Sigmoid colon (tissue), 7 donors: Measurements from ENCODE around the gene OBP2A. TPM values are rescaled to one million over a fixed set of nuclear protein-coding genes. Genes with fewer than 3 reads are reported as not detected.
"Not testable (repeated sequence)": the region's sequence is repeated elsewhere in the genome, so short reads cannot be mapped to it uniquely, and the experiment has no call there.

Experiments used
- DNase-seq: peaks from one replicate; pipeline ENCODE4 v3.0.0-alpha.2; 2019
- H3K27ac ChIP-seq, 4 donors: fragments of 200-600 bp; sonication (generic); one replicate each; pipeline ENCODE4 v1.5.1; 2016 to 2019; ENCODE audit warnings: mild to moderate bottlenecking in 1 of 4
- H3K27me3 ChIP-seq, 3 donors: fragments of 200-600 bp; sonication (generic); one replicate each; pipeline ENCODE4 v1.5.1; 2019; ENCODE audit warnings: mild to moderate bottlenecking in 1 of 3
- H3K36me3 ChIP-seq, 4 donors: fragments of 200-600 bp; sonication (generic); one replicate each; pipeline ENCODE4 v1.5.1; 2016 to 2019
- H3K4me1 ChIP-seq, 4 donors: fragments of 200-600 bp; sonication (generic); one replicate each; pipeline ENCODE4 v1.5.1; 2017 to 2019
- H3K4me3 ChIP-seq, 4 donors: fragments of 200-600 bp; sonication (generic); one replicate each; pipeline ENCODE4 v1.5.1; 2017 to 2019; ENCODE audit warnings: mild to moderate bottlenecking in 2 of 4, moderate library complexity in 1 of 4
- H3K9me3 ChIP-seq, 4 donors: fragments of 200-600 bp in 3 of 4; sonication (generic) in 3 of 4; one replicate each; pipeline versions ENCODE4 v1.5.1 to v1.6.1; 2013 to 2019
- CTCF ChIP-seq, 4 experiments: fragments of 450-650 bp in 3 of 4; fragments of 200-600 bp in 1 of 4; IDR thresholded peaks; one replicate each; pipeline ENCODE4 v1.5.1; 2016 to 2019; ENCODE audit warnings: antibody characterized with exemption in 4 of 4, mild to moderate bottlenecking in 3 of 4, moderate library complexity in 2 of 4
- EP300 ChIP-seq, 4 donors: sonication (generic); formaldehyde crosslinking; IDR thresholded peaks; one replicate each; pipeline ENCODE4 v1.6.1; 2017; ENCODE audit warnings: antibody characterized with exemption in 4 of 4
- POLR2A ChIP-seq, 2 donors: fragments of 450-650 bp; IDR thresholded peaks; one replicate each; pipeline ENCODE4 v1.6.1; 2016; ENCODE audit warnings: antibody characterized with exemption in 2 of 2, mild to moderate bottlenecking in 2 of 2, moderate library complexity in 2 of 2
- POLR2AphosphoS5 ChIP-seq, 4 donors: sonication (generic); formaldehyde crosslinking; IDR thresholded peaks; one replicate each; pipeline ENCODE4 v1.6.1; 2017; ENCODE audit warnings: antibody characterized with exemption in 4 of 4
- WGBS, 2 donors: extraction: QIAGEN DNeasy Blood & Tissue Kit; methylation state at CpG; one replicate each; pipeline ENCODE4 v1.1.7; 2013; 5-methylcytosine and 5-hydroxymethylcytosine counted together
- intact Hi-C: fragments of 100-400 bp; cut with DNase I; formaldehyde crosslinking; loops from one replicate; pipeline ENCODE4 v1.15.1; 2023
- polyA plus RNA-seq, 3 donors: library from polyadenylated mRNA; stranded (reverse); fragments of 200-250 nt; gene quantifications; one replicate each; pipeline ENCODE4 v1.2.3, GENCODE V29; 2013
- total RNA-seq, 4 donors: library from RNA; depleted of rRNA; stranded (reverse); fragments of >200 nt; gene quantifications; one replicate each; pipeline ENCODE4 v1.1.0, GENCODE V29; 2016
- donor health status: healthy with polysubstance abuse.
- donor health status: Bipolar disorder and iron deficiency.
- donor health status: healthy.

OBP2A gene
- total and polyA plus RNA-seq, 7 donors = not detected

GRCh38 chr9:135512241-135512603 is 33.7 kb upstream of the OBP2A start:
- WGBS, 2 donors = 83 to 85% methylated on average over 10 of the region's 10 CpGs

GRCh38 chr9:135512904-135513303 is 33.0 kb upstream of the OBP2A start:
- TF ChIP-seq POLR2AphosphoS5 (IDR thresholded peaks at IDR 0.05) = no peak
- TF ChIP-seq EP300 (IDR thresholded peaks at IDR 0.05) = no peak
- TF ChIP-seq POLR2A (IDR thresholded peaks at IDR 0.05) = no peak
- TF ChIP-seq CTCF (IDR thresholded peaks at IDR 0.05) = no peak
- no peaks in the 10 kb centered on the region for H3K9me3 ChIP-seq
- 48% methylated on average over 7 of the region's 7 CpGs for WGBS, 2 donors
- intact Hi-C loops = no loop called here
- peaks cover 0 to 6% (median 0%) of the 10 kb centered on the region in 3 donors for H3K27me3 ChIP-seq
- H3K4me1 ChIP-seq = no peaks in the 10 kb centered on the region
- no peaks in the 10 kb centered on the region for H3K36me3 ChIP-seq
- no peak overlapping the region for H3K4me3 ChIP-seq
- peak; percentile 49 for DNase-seq
- no peak overlapping the region for H3K27ac ChIP-seq

More at GRCh38 chr9:135512241-135512603, 33.7 kb upstream of the OBP2A start:
- Histone ChIP-seq H3K9me3 (no peaks in the 10 kb centered on the region), H3K36me3 (no peaks in the 10 kb centered on the region), H3K27me3 (peaks cover 0 to 6% (median 0%) of the 10 kb centered on the region in 3 donors), H3K27ac (no peak overlapping the region), H3K4me1 (no peaks in the 10 kb centered on the region), H3K4me3 (no peak overlapping the region)
- DNase-seq = no peak
- intact Hi-C loops = no loop called here
- TF ChIP-seq EP300 (IDR thresholded peaks at IDR 0.05) (no peak), POLR2AphosphoS5 (IDR thresholded peaks at IDR 0.05) (no peak), CTCF (IDR thresholded peaks at IDR 0.05) (no peak), POLR2A (IDR thresholded peaks at IDR 0.05) (no peak)

- WGBS, 2 donors = 79 to 83% methylated on average over 19 of the region's 19 CpGs
- no peak for TF ChIP-seq POLR2A (IDR thresholded peaks at IDR 0.05)
- TF ChIP-seq CTCF (IDR thresholded peaks at IDR 0.05) = no peak
- TF ChIP-seq EP300 (IDR thresholded peaks at IDR 0.05) = no peak
- TF ChIP-seq POLR2AphosphoS5 (IDR thresholded peaks at IDR 0.05) = no peak
- intact Hi-C loops = no loop called here
- H3K27ac ChIP-seq = no peak overlapping the region
- H3K4me3 ChIP-seq = no peak overlapping the region
- no peaks in the 10 kb centered on the region for H3K4me1 ChIP-seq
- H3K27me3 ChIP-seq = peaks cover 0 to 6% (median 0%) of the 10 kb centered on the region in 3 donors
- H3K9me3 ChIP-seq = no peaks in the 10 kb centered on the region
- DNase-seq = peak; percentile 45
- H3K36me3 ChIP-seq = no peaks in the 10 kb centered on the region
Observed at GRCh38 chr9:135513351-135513846, 32.5 kb upstream of the OBP2A start.

- H3K27me3 ChIP-seq, intact Hi-C loops, H3K4me1 ChIP-seq, DNase-seq, H3K36me3 ChIP-seq, H3K9me3 ChIP-seq, H3K27ac ChIP-seq, H3K4me3 ChIP-seq: not testable (repeated sequence)
- 80 to 88% methylated on average over 9 of the region's 9 CpGs for WGBS, 2 donors
Observed at GRCh38 chr9:135513906-135514305, 32.0 kb upstream of the OBP2A start.

GRCh38 chr9:135514342-135515082 is 31.4 kb upstream of the OBP2A start:
- TF ChIP-seq EP300 (IDR thresholded peaks at IDR 0.05) (no peak), POLR2AphosphoS5 (IDR thresholded peaks at IDR 0.05) (no peak), POLR2A (IDR thresholded peaks at IDR 0.05) (no peak), CTCF (IDR thresholded peaks at IDR 0.05) (no peak)
- H3K4me3 ChIP-seq = no peak overlapping the region
- H3K27me3 ChIP-seq = peaks cover 0 to 6% (median 0%) of the 10 kb centered on the region in 3 donors
- H3K9me3 ChIP-seq = no peaks in the 10 kb centered on the region
- WGBS, 2 donors = 79 to 80% methylated on average over 16 to 17 of the region's 17 CpGs
- DNase-seq = peak; percentile 38
- no peaks in the 10 kb centered on the region for H3K4me1 ChIP-seq
- no peaks in the 10 kb centered on the region for H3K36me3 ChIP-seq
- H3K27ac ChIP-seq = no peak overlapping the region
- intact Hi-C loops = no loop called here
